SK-N-SH (cell line): Measurements from ENCODE around the gene ERN1. TPM values are rescaled to one million over a fixed set of nuclear protein-coding genes. Genes with fewer than 3 reads are reported as not detected.

Experiments used
- CTCF ChIA-PET: fragments of 300-600, 350-600 bp; formaldehyde crosslinking; extraction: SDS; loops from one replicate; lab custom pipeline; 2021; lab: Yijun Ruan, JAX
- POLR2A ChIA-PET: fragments of 350-600 bp; sonication (Branson Sonifier 250); formaldehyde crosslinking; extraction: SDS; loops from one replicate; lab custom pipeline; 2020; ENCODE audit warnings: antibody characterized with exemption, inconsistent platforms; lab: Yijun Ruan, JAX
- DNase-seq: peaks from one replicate; pipeline ENCODE4 v3.0.0; 2012
- H2AFZ ChIP-seq: fragments of 200-600 bp; sonication (generic); 2 replicates; pipeline ENCODE4 v1.8.1; 2016; ENCODE audit warnings: antibody characterized with exemption, mild to moderate bottlenecking, low read depth
- H3F3A ChIP-seq: fragments of 200-600 bp; sonication (generic); replicated peaks from 2 replicates; pipeline ENCODE3; 2016; ENCODE audit warnings: antibody characterized with exemption, mild to moderate bottlenecking; ENCODE audit not compliant: insufficient read depth
- H3K27ac ChIP-seq, 2 experiments: fragments of 200-500 bp in 1 of 2; fragments of 200-600 bp in 1 of 2; sonication (Bioruptor generic) in 1 of 2; sonication (generic), shearing (Covaris generic) in 1 of 2; 2 replicates each; pipeline versions ENCODE4 v1.5.1 to v1.6.1; 2014 to 2016; ENCODE audit warnings: low read depth in 2 of 2, inconsistent platforms in 1 of 2, low read length in 1 of 2, mild to moderate bottlenecking in 1 of 2, mixed read lengths in 1 of 2
- H3K27me3 ChIP-seq: fragments of 200-600 bp; sonication (generic), shearing (Covaris generic); 2 replicates; pipeline ENCODE4 v1.6.1; 2016; ENCODE audit warnings: mixed run types; ENCODE audit not compliant: insufficient read depth
- H3K36me3 ChIP-seq, 2 experiments: fragments of 200-500 bp in 1 of 2; fragments of 200-600 bp in 1 of 2; sonication (Bioruptor generic) in 1 of 2; sonication (generic) in 1 of 2; replicated peaks in 1 of 2; 2 replicates each; pipeline versions ENCODE3 to v1.5.1; 2014 to 2016; ENCODE audit warnings: low read length in 1 of 2, mild to moderate bottlenecking in 1 of 2; ENCODE audit not compliant: insufficient read depth in 2 of 2, control insufficient read depth in 1 of 2
- H3K4me1 ChIP-seq, 2 experiments: fragments of 200-500 bp in 1 of 2; fragments of 200-600 bp in 1 of 2; sonication (Bioruptor generic) in 1 of 2; sonication (generic), shearing (Covaris generic) in 1 of 2; 2 replicates each; pipeline versions ENCODE4 v1.5.1 to v1.6.1; 2014 to 2016; ENCODE audit warnings: low read depth in 1 of 2, low read length in 1 of 2, mixed run types in 1 of 2; ENCODE audit not compliant: insufficient read depth in 2 of 2, control insufficient read depth in 1 of 2
- H3K4me2 ChIP-seq: fragments of 200-600 bp; sonication (generic), shearing (Covaris generic); 2 replicates; pipeline ENCODE4 v1.6.1; 2017; ENCODE audit warnings: mixed run types
- H3K4me3 ChIP-seq, 2 experiments: fragments of 200-500 bp in 1 of 2; fragments of 200-600 bp in 1 of 2; sonication (Bioruptor generic) in 1 of 2; sonication (generic), shearing (Covaris generic) in 1 of 2; 2 replicates each; pipeline versions ENCODE4 v1.5.1 to v1.8.1; 2014 to 2016; ENCODE audit warnings: low read depth in 2 of 2, inconsistent platforms in 1 of 2, low read length in 1 of 2, mild to moderate bottlenecking in 1 of 2, mixed read lengths in 1 of 2, moderate library complexity in 1 of 2
- H3K79me2 ChIP-seq: fragments of 200-600 bp; sonication (generic); 2 replicates; pipeline ENCODE4 v1.8.1; 2017; ENCODE audit warnings: mild to moderate bottlenecking; ENCODE audit not compliant: insufficient read depth
- H3K9ac ChIP-seq: fragments of 200-600 bp; sonication (generic); 2 replicates; pipeline ENCODE4 v1.6.1; 2017; ENCODE audit warnings: mixed run types
- H3K9me2 ChIP-seq: fragments of 200-600 bp; sonication (generic); 2 replicates; pipeline ENCODE4 v1.6.1; 2017; ENCODE audit warnings: mixed run types
- H3K9me3 ChIP-seq: fragments of 200-600 bp; sonication (generic); 2 replicates; pipeline ENCODE4 v1.6.1; 2017; ENCODE audit warnings: mixed run types, mild to moderate bottlenecking, moderate library complexity
- H4K20me1 ChIP-seq: fragments of 200-600 bp; sonication (generic); 2 replicates; pipeline ENCODE4 v1.6.1; 2017; ENCODE audit warnings: mild to moderate bottlenecking, mixed run types; ENCODE audit not compliant: insufficient read depth
- CTCF ChIP-seq: fragments of 200-600 bp; sonication (generic); IDR thresholded peaks from 2 replicates; pipeline ENCODE4 v1.6.1; 2017; ENCODE audit warnings: antibody characterized with exemption, mild to moderate bottlenecking, moderate library complexity
- EP300 ChIP-seq, 2 experiments: IDR thresholded peaks; 2 replicates each; pipeline versions ENCODE4 v1.4.0 to v1.6.1; 2012; ENCODE audit warnings: borderline replicate concordance in 1 of 2, low read depth in 1 of 2, low read length in 1 of 2
- EZH2phosphoT487 ChIP-seq: fragments of 200-600 bp; sonication (generic); IDR thresholded peaks from 2 replicates; pipeline ENCODE4 v1.6.1; 2017; ENCODE audit warnings: low read depth, mixed run types, mild to moderate bottlenecking, antibody characterized with exemption, moderate library complexity, borderline replicate concordance
- GATA2 ChIP-seq: sonication (generic); formaldehyde crosslinking; IDR thresholded peaks from 2 replicates; pipeline ENCODE4 v1.5.0; 2020; ENCODE audit warnings: mild to moderate bottlenecking, missing genetic modification reagents
- MEF2A ChIP-seq: IDR thresholded peaks from 2 replicates; pipeline ENCODE4 v1.4.0; 2012; ENCODE audit warnings: low read depth, borderline replicate concordance
- PBX3 ChIP-seq: IDR thresholded peaks from 2 replicates; pipeline ENCODE4; 2012
- RAD21 ChIP-seq: IDR thresholded peaks from 2 replicates; pipeline ENCODE4 v1.6.1; 2012; ENCODE audit warnings: mild to moderate bottlenecking, low read length
- REST ChIP-seq: IDR thresholded peaks from 2 replicates; pipeline ENCODE4 v1.6.1; 2012; ENCODE audit warnings: mild to moderate bottlenecking, low read depth, low read length, moderate library complexity
- RFX5 ChIP-seq: IDR thresholded peaks from 2 replicates; pipeline ENCODE4 v1.6.1; 2012; ENCODE audit warnings: mild to moderate bottlenecking, improper control_type of control experiment, low read length
- SMC3 ChIP-seq: IDR thresholded peaks from 2 replicates; pipeline ENCODE4 v1.6.1; 2012; ENCODE audit warnings: low read depth, low read length, improper control_type of control experiment
- TCF12 ChIP-seq: IDR thresholded peaks from 2 replicates; pipeline ENCODE4 v1.4.0; 2012
- USF2 ChIP-seq: fragments of 150-350 bp; IDR thresholded peaks from 2 replicates; pipeline ENCODE4 v1.6.1; 2017; ENCODE audit warnings: antibody characterized with exemption, low read length, low read depth, borderline replicate concordance
- WGBS: methylation state at CpG from one replicate; pipeline ENCODE4 v1.1.6; 2017; ENCODE audit warnings: low lambda C conversion rate; 5-methylcytosine and 5-hydroxymethylcytosine counted together
- polyA plus RNA-seq, 3 experiments: library from polyadenylated mRNA; depleted of rRNA; stranded (reverse); fragments of >200 nt; gene quantifications; 2 replicates each; pipeline ENCODE4 v1.2.3, GENCODE V29; 2012

Gene ERN1
- polyA plus RNA-seq, 1 of the 3 experiments (the other 2 are of a cell fraction), result 7.3 TPM

- H3K4me1 ChIP-seq, result peaks cover 0 to 13% of the 10 kb centered on the region in 2 experiments; a peak in 2 of 4 replicates
- 75% methylated on average over 11 of the region's 11 CpGs for WGBS
- H3K36me3 ChIP-seq, result no peaks in the 10 kb centered on the region
- ChIA-PET POLR2A (no interaction called here), CTCF (interaction anchor here (1.1 to 9.5 kb wide), 7 partner anchors 32 to 137 kb away, joined by 3 to 61 read pairs (median 8); partner anchors contain the start of genes CSHL1 and GH1)
- no peak for DNase-seq
- TF ChIP-seq RFX5 (no peak), TCF12 (no peak), REST (no peak), GATA2 (CRISPR knock-in tag) (no peak)
- H3F3A ChIP-seq, result no peaks in the 10 kb centered on the region
- H3K9me3 ChIP-seq, result no peaks in the 10 kb centered on the region
- no peaks in the 10 kb centered on the region for H4K20me1 ChIP-seq
- H3K27me3 ChIP-seq, result peaks cover 35% of the 10 kb centered on the region
- no peaks in the 10 kb centered on the region for H3K79me2 ChIP-seq
- H3K4me2 ChIP-seq, result no peak overlapping the region
- H3K9me2 ChIP-seq, result no peaks in the 10 kb centered on the region
- no peak overlapping the region for H2AFZ ChIP-seq
- no peak overlapping the region for H3K9ac ChIP-seq
- H3K27ac ChIP-seq, result no peak overlapping the region
- no peak overlapping the region for H3K4me3 ChIP-seq
Observed at GRCh38 chr17:63996430-63997182, 133.3 kb downstream of the ERN1 start.

GRCh38 chr17:63995626-63996025 lies 134.3 kb downstream of the ERN1 start:
- H3K27ac ChIP-seq, result no peak overlapping the region
- H3K9me3 ChIP-seq, result no peaks in the 10 kb centered on the region
- H3K4me3 ChIP-seq, result no peak overlapping the region
- CTCF ChIA-PET, result interaction anchor here (1.2 to 9.5 kb wide), 2 partner anchors 77 to 85 kb away, joined by 5 to 61 read pairs; partner anchors contain the start of genes CSHL1 and GH1
- H2AFZ ChIP-seq, result no peak overlapping the region
- no peaks in the 10 kb centered on the region for H3K36me3 ChIP-seq
- POLR2A ChIA-PET, result no interaction called here
- no peak overlapping the region for H3K9ac ChIP-seq
- 51% methylated on average over 5 of the region's 5 CpGs for WGBS
- peak; percentile 7 for DNase-seq
- peaks cover 41% of the 10 kb centered on the region for H3K27me3 ChIP-seq
- TF ChIP-seq USF2, result no peak
- no peak for TF ChIP-seq REST
- no peak for TF ChIP-seq EP300 (IDR thresholded peaks at IDR 0.05; ENCODE audit: borderline replicate concordance in 1 of 2, low read depth in 1 of 2, low read length in 1 of 2)
- no peak for TF ChIP-seq SMC3
- TF ChIP-seq PBX3, result no peak
- TF ChIP-seq MEF2A, result no peak
- TF ChIP-seq EZH2phosphoT487, result no peak
- TF ChIP-seq RAD21, result no peak
- TF ChIP-seq CTCF, result no peak
- H3F3A ChIP-seq, result no peaks in the 10 kb centered on the region
- no peak overlapping the region for H3K4me2 ChIP-seq
- no peaks in the 10 kb centered on the region for H3K79me2 ChIP-seq
- H3K4me1 ChIP-seq, result peaks cover 0 to 13% of the 10 kb centered on the region in 2 experiments; a peak in 2 of 4 replicates
- no peaks in the 10 kb centered on the region for H4K20me1 ChIP-seq
- H3K9me2 ChIP-seq, result no peaks in the 10 kb centered on the region
